GM18526 (cell line): ENCODE measurements around the gene CCDC170.

ENCODE experiments used
- POLR2A ChIP-seq: IDR thresholded peaks from 3 replicates; pipeline ENCODE4 v1.6.1; 2011; ENCODE audit not compliant: insufficient read length; ENCODE audit errors: extremely low read depth

Gene CCDC170

GRCh38 chr6:151649835-151650234 lies 156.0 kb downstream of the CCDC170 start:
- no peak for TF ChIP-seq POLR2A

GRCh38 chr6:151651639-151652038 lies 157.8 kb downstream of the CCDC170 start:
- TF ChIP-seq POLR2A = no peak

GRCh38 chr6:151652325-151652724 lies 158.5 kb downstream of the CCDC170 start:
- TF ChIP-seq POLR2A = no peak

GRCh38 chr6:151655099-151655498 lies 161.3 kb downstream of the CCDC170 start:
- no peak for TF ChIP-seq POLR2A

GRCh38 chr6:151656392-151656791 lies 162.6 kb downstream of the CCDC170 start:
- TF ChIP-seq POLR2A = no peak

- TF ChIP-seq POLR2A = no peak
Measured at GRCh38 chr6:151658091-151658490, 164.3 kb downstream of the CCDC170 start.

GRCh38 chr6:151659212-151659611 lies 165.4 kb downstream of the CCDC170 start:
- no peak for TF ChIP-seq POLR2A

GRCh38 chr6:151661509-151661908 lies 167.7 kb downstream of the CCDC170 start:
- no peak for TF ChIP-seq POLR2A

- TF ChIP-seq POLR2A = no peak
Measured at GRCh38 chr6:151661928-151662327, 168.1 kb downstream of the CCDC170 start.

GRCh38 chr6:151663559-151663958 lies 169.7 kb downstream of the CCDC170 start:
- no peak for TF ChIP-seq POLR2A

- TF ChIP-seq POLR2A = no peak
Measured at GRCh38 chr6:151664390-151664789, 170.6 kb downstream of the CCDC170 start.

GRCh38 chr6:151665329-151665728 lies 171.5 kb downstream of the CCDC170 start:
- TF ChIP-seq POLR2A = no peak

GRCh38 chr6:151666526-151666925 lies 172.7 kb downstream of the CCDC170 start:
- no peak for TF ChIP-seq POLR2A

- TF ChIP-seq POLR2A = no peak
Measured at GRCh38 chr6:151669208-151669560, 175.4 kb downstream of the CCDC170 start.

- no peak for TF ChIP-seq POLR2A
Measured at GRCh38 chr6:151670116-151670515, 176.3 kb downstream of the CCDC170 start.
